Uterus (tissue), 4 donors: ENCODE measurements around the gene CENPB. TPM values are rescaled to one million over a fixed set of nuclear protein-coding genes. Genes with fewer than 3 reads are reported as not detected.

ENCODE experiments used
- DNase-seq, 2 donors: peaks; one replicate each; pipeline ENCODE4 v3.0.0-alpha.2; 2019 to 2020
- H3K27ac ChIP-seq, 2 donors: fragments of 200-600 bp; sonication (generic); 1 replicate in 1 of 2; 2 replicates in 1 of 2; pipeline ENCODE4 v1.5.1; 2016 to 2018
- H3K27me3 ChIP-seq, 2 donors: fragments of 200-600 bp; sonication (generic); one replicate each; pipeline ENCODE4 v1.5.1; 2018 to 2019; ENCODE audit warnings: control low read depth in 1 of 2
- H3K36me3 ChIP-seq, 2 donors: fragments of 200-600 bp; sonication (generic); one replicate each; pipeline ENCODE4 v1.5.1; 2019; ENCODE audit warnings: control low read depth in 1 of 2
- H3K4me1 ChIP-seq, 2 donors: fragments of 200-600 bp; sonication (generic); one replicate each; pipeline ENCODE4 v1.5.1; 2018 to 2019; ENCODE audit warnings: control low read depth in 1 of 2
- H3K4me3 ChIP-seq, 2 donors: fragments of 200-600 bp; sonication (generic); 1 replicate in 1 of 2; 2 replicates in 1 of 2; pipeline ENCODE4 v1.5.1; 2018 to 2019; ENCODE audit warnings: mild to moderate bottlenecking in 1 of 2
- H3K9me3 ChIP-seq, 2 donors: fragments of 200-600 bp; sonication (generic); one replicate each; pipeline ENCODE4 v1.5.1; 2019; ENCODE audit warnings: control low read depth in 1 of 2
- POLR2A ChIP-seq, 2 donors: fragments of 450-650 bp; IDR thresholded peaks; one replicate each; pipeline ENCODE4 v1.6.1; 2016; ENCODE audit warnings: antibody characterized with exemption in 2 of 2, mild to moderate bottlenecking in 1 of 2, moderate library complexity in 1 of 2
- intact Hi-C: fragments of 100-400 bp; cut with DNase I; formaldehyde crosslinking; loops from one replicate; pipeline ENCODE4 v1.15.1; 2023; ENCODE audit warnings: low total_unique reads
- total RNA-seq, 4 donors: library from RNA; depleted of rRNA in 3 of 4; stranded (reverse); fragments of >200 nt in 3 of 4; gene quantifications; one replicate each; pipeline versions ENCODE4 v1.1.0 to v1.2.4, GENCODE V29; 2014 to 2023
- TF ChIP-seq, protein P1 (sequence below), 4 experiments: fragments of 200-600 bp in 2 of 4; fragments of 450-650 bp in 2 of 4; sonication (generic) in 2 of 4; IDR thresholded peaks; one replicate each; pipeline ENCODE4 v1.5.1; 2016 to 2019; ENCODE audit warnings: antibody characterized with exemption in 4 of 4, mild to moderate bottlenecking in 2 of 4, moderate library complexity in 1 of 4
- donor health status: DM: yes; HTN: yes; CAD: no.

The CENPB gene
- total RNA-seq, 4 donors from 2014 or later, result 18.2 to 127 (median 85.2) TPM

DNA sequence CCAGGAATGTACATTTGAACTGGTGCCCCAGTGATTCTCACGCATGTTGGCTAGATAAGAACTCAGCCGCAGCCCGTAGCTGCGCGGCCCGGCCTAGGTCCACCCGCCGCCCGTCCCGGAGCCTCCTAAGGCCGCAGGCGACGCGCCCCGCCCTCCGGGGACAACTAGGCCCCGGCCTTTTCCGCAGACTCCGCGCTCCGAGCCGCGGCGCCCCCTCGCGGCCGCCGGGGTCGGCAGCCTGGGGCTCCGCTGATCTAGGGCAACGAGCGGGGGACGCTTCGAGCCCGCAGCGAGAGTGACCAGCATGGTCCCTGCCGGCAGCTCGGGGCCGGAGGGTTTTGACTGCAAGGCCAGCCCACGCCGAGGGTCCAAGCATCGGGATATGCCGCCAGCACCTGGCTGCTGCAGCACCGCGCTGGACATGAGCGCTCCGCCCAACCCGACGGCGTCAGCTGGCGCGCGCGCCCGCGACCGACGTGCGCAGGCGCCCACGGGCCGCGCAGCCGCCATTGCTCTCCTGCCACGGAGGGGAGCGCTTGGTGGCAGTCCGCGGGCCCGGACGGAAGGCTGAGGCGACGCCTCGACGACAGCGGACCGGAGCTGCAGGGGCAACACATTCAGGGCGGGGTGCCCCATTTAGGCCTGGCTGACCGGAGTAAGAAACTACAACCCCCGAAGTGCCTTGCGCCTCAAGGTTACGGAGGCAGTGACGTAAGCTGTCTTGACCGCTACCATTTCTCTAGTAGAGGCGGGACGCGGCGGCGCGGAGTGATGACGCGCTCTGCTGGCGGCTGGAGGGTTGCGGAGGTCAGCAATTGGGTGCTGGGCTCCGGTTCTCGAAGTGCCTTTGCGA lies 33.7 kb upstream of the CENPB start, which contains the start of gene AP5S1:
Gene AP5S1 (plus strand): TSS at position 500 of the 853 bp plus-strand sequence. CDS start 1,571 bp downstream, outside the sequence.
- peak; percentile 97 to 98 for DNase-seq
- TF ChIP-seq, protein P1, sequence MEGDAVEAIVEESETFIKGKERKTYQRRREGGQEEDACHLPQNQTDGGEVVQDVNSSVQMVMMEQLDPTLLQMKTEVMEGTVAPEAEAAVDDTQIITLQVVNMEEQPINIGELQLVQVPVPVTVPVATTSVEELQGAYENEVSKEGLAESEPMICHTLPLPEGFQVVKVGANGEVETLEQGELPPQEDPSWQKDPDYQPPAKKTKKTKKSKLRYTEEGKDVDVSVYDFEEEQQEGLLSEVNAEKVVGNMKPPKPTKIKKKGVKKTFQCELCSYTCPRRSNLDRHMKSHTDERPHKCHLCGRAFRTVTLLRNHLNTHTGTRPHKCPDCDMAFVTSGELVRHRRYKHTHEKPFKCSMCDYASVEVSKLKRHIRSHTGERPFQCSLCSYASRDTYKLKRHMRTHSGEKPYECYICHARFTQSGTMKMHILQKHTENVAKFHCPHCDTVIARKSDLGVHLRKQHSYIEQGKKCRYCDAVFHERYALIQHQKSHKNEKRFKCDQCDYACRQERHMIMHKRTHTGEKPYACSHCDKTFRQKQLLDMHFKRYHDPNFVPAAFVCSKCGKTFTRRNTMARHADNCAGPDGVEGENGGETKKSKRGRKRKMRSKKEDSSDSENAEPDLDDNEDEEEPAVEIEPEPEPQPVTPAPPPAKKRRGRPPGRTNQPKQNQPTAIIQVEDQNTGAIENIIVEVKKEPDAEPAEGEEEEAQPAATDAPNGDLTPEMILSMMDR (IDR thresholded peaks at IDR 0.05), result peak; percentile 98 to 100 (median 100)
- TF ChIP-seq POLR2A (IDR thresholded peaks at IDR 0.05), result peak in 1 of 2 donors; percentile 79
- Histone ChIP-seq H3K4me3 (peak within 1 kb of the TSS; percentile 72 to 75), H3K9me3 (no peaks in the 10 kb centered on the region), H3K36me3 (no peaks in the 10 kb centered on the region), H3K27me3 (no peaks in the 10 kb centered on the region), H3K4me1 (peaks cover 0 to 4% of the 10 kb centered on the region in 2 donors), H3K27ac (peak within 1 kb of the TSS; percentile 98)
- intact Hi-C loops, result loop anchor here (5.0 kb wide), 1 partner anchor 33 kb away; the partner anchor contains the start of gene CENPB

DNA sequence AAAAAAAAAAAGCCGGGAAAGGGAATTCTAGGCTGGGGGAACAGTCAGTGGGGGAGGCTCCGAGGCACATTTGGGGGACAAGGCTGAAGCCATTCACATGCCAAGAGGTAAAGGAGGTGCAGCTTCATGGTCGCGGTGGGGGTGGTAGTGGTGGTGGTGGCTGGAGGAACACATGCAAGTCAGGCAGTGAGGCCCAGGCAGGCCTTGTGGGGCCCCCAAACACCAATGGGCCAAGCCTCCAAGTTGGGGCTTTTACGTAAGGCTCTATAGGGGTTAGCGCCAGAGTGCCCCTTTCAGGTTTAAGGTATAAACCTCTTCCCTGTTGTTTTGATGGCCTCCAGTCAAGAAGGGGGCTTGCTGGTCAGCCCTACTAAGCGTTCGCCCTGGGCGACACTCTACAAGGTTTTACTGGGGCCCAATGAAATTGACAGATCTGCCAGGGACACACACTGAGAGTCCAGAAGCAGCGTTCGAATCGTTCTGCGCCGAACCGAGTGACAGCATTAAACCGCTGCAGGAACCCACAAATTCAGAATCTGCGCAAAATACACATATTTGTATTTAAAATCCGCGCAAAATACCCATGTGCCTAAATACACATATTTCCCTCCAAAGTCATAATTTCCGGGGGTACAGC lies 33.0 kb upstream of the CENPB start:
- Histone ChIP-seq H3K36me3 (no peaks in the 10 kb centered on the region), H3K27ac (peak overlapping the region; percentile 98), H3K9me3 (no peaks in the 10 kb centered on the region), H3K27me3 (no peaks in the 10 kb centered on the region), H3K4me3 (peak overlapping the region; percentile 72 to 75), H3K4me1 (peaks cover 0 to 4% of the 10 kb centered on the region in 2 donors)
- TF ChIP-seq POLR2A (IDR thresholded peaks at IDR 0.05), result no peak
- TF ChIP-seq, protein P1 (IDR thresholded peaks at IDR 0.05), result no peak
- no peak for DNase-seq
- intact Hi-C loops, result loop anchor here (5.0 kb wide), 1 partner anchor 32 kb away; the partner anchor contains the start of gene CENPB

DNA sequence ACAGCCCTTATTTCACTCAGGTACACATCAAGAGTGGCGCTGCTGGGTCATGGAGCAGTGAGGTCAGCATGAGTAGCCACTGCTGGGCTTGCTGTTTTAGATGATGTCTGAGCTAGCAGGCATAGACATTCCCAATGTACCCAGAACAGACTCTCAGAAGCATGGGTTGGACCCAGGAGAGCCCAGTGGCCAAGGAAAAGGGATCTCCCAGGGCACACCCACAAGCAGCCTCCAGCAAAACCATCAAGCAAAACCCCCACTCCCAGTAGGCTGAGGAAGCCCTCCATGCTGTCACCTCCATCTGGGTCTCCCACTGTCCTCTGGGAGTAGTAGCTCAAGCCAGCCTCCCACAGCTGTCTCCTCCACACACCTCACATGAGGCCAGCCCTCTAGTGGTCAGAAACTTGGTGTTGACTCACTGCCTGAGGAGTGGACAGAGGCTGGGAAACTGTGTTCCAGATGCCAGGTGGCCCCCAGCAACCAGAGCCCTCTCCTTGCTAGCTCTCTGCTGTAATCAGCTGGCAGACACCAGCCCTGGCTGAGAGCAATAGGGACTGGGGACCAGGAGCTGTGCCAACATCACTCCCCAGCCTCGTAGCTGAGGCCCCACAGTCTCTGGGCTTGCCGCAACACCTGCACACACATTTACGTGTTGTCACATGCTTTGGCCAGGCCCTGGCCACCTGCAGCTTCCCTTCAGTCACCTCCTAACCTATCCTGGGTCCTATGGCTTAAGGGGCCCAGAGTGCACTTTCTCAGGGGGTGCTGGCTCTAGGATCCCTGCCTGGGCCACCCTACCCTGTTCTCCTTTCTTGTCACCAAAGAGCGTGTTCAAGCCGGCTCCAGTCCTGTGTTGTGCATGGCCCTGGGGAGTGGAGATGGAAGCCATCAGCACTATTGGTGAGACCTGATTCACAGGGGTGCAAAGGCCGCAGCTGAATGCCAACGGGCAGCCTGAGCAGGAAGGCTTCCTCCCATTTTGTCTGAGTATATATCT lies 31.9 kb upstream of the CENPB start:
- TF ChIP-seq POLR2A (IDR thresholded peaks at IDR 0.05), result no peak
- TF ChIP-seq, protein P1 (IDR thresholded peaks at IDR 0.05), result peak; percentile 45 to 73 (median 62)
- intact Hi-C loops, result no loop called here
- no peak overlapping the region for H3K4me3 ChIP-seq
- no peaks in the 10 kb centered on the region for H3K36me3 ChIP-seq
- no peaks in the 10 kb centered on the region for H3K9me3 ChIP-seq
- DNase-seq, result peak; percentile 73 to 82
- H3K27me3 ChIP-seq, result no peaks in the 10 kb centered on the region
- H3K4me1 ChIP-seq, result peaks cover 0 to 4% of the 10 kb centered on the region in 2 donors
- peak overlapping the region; percentile 98 for H3K27ac ChIP-seq

DNA sequence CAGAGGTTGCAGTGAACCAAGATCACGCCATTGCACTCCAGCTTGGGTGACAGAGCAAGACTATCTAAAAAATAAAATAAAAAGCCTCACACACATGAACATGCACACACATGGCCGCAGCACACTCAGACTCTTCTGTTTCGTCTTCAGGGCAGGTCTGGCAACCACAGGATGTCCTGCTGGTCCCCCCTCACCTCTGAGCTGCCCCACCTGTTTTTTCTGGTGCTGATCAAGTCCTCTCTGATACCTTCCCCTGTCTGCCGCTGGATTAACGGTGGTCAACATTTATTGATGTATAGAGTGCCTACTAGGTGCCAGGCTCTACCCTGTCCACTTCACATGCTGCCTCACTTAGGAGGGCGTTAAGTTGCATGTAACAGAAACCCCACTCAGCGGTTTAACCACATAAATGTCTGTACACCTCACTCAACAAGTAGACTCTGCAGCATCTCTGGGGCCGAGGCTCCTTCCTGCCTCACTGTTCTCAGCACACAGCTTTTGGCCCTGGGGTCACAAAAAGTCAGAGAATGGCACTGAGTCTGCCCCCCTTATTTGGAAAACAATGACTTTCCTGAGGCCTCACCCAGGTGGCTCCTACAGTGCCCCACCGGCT lies 29.3 kb upstream of the CENPB start:
- peaks cover 4 to 7% of the 10 kb centered on the region in 2 donors for H3K4me1 ChIP-seq
- no peak for DNase-seq
- no peaks in the 10 kb centered on the region for H3K9me3 ChIP-seq
- no peaks in the 10 kb centered on the region for H3K36me3 ChIP-seq
- no peak overlapping the region for H3K27ac ChIP-seq
- TF ChIP-seq, protein P1 (IDR thresholded peaks at IDR 0.05), result no peak
- no peak for TF ChIP-seq POLR2A (IDR thresholded peaks at IDR 0.05)
- no peak overlapping the region for H3K4me3 ChIP-seq
- H3K27me3 ChIP-seq, result no peaks in the 10 kb centered on the region
- intact Hi-C loops, result no loop called here
